ENCODE data around the gene LRP1. TPM values are rescaled to one million over a fixed set of nuclear protein-coding genes. Genes with fewer than 3 reads are reported as not detected.

Gene LRP1
- total RNA-seq, 1 donor from 2014 or later: 0.60 TPM

DNA sequence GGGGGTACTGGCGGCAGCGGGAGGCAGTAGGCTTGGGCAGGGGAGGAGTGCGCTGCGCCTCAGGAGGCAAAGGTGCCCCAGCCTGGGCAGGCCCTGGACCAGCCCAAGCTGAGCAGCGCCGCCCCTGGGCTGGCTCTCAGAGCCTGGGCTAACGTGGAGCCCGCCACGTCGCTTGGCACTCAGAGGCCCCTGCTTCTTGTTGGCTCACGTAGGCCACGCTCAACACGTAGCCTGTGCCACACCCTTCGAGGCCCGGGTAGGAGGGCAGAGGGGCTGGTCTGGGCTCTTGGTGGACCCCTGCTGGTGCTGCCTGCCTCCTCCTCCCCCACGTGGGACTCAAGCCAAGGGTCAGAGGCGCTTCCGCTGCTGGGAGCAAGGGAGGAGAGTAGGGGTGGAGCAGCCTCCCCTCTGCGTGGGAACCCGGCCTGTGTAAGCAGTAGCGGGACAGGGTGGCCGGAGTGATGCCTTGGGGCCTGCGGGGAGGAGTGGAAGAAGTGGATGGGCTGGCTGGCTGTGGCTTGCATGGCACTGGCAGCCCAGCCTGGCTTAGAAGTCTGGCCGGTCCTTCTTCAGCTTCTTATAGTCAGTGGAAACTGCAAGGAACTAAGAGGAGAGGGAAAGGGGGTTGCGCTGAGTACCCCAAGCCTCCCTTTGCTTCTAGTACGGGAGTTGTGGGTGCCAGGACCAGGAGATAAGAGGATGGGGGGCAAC is 106.9 kb downstream of the LRP1 start:
- DNase-seq (ENCODE audit: low read depth in 2 of 2): peak; percentile 51 to 63

GRCh38 chr12:57235728-57236131 is 107.4 kb downstream of the LRP1 start:
- no peak for DNase-seq (ENCODE audit: low read depth in 2 of 2)

- no peak for DNase-seq (ENCODE audit: low read depth in 2 of 2)
These were observed 108.1 kb downstream of the LRP1 start for GRCh38 chr12:57236201-57236924.

- no peak for DNase-seq (ENCODE audit: low read depth in 2 of 2)
These were observed 108.8 kb downstream of the LRP1 start for GRCh38 chr12:57236925-57237595.

GRCh38 chr12:57237596-57237931 is 109.3 kb downstream of the LRP1 start:
- no peak for DNase-seq (ENCODE audit: low read depth in 2 of 2)

DNA sequence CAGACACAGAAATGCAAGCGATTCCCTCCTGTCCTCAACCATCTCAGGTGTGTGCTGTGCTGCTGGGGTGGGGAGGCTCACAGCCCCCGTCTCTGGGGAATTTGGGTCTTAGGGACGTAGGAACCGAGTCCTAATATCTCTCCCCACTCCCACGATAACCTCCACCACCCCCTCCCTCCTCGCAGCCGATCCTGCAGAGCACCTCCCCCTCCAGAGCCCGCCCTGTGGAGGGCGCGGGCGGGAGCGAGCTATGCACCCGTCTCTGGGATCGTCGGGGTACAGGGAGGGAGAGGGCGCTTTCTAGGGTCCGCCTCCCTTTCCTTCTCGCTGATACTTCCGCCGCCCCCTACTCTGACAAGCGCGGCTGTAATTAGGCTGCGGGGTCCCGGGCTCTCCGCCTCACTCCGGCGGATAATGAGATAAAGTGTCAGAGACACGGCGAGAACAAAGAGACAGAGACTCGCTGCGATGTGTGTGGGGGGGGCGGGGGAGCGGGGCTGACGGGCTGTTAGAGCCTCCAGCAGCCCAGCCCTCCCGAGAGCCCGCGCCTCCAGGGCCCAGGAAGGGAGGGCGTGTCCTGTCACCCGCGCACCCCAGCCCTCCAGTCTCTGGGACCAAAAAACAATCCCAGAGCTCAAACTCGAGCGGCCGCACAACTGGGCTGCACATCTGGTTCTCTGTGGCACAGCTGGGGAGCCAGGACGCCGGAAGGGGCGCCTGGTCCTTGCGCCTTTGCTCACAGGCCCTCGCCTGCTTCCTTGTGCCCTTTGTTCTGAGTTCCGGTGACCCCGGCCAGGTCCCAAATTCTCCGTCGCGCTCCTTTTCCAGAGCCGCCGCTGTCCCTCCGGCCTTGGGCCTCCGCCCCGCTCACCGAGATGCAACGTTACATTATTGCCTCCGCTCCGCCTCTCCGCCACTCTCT is 109.9 kb downstream of the LRP1 start:
- DNase-seq (ENCODE audit: low read depth in 2 of 2): no peak

DNA sequence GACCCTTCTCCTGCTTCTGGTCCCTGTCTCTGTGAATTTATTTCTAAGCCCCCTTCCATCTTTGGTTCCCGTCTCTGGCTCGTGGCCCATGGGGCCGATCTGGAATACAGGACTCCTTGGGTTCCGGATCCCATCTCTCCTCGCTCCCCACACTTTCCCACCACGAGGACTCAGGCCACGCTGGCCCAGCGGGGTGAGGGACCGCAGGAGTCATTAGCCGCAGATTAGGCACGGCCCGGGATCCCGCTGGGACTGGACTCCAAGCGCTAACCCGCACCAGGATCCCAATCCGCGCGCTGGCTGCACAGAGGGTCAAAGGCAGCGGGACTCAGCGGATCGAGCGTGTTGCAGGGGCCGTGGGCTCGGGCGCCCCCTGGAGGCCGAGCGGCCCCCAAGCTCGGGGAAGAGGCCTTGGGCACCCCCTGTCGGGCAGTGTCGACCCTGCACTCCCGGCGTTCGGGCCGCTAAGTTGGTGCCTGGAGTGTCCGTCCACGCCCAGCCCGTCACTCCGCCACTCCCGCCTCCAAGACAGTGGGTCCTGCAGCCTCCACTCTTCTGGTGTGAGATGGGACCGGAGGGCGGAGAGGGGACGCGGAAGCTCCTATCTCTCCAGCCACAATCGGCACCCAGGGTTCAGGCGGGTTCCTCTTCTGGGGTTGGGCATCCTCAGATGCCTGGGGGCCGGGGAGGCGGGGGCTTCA is 110.7 kb downstream of the LRP1 start:
- peak; percentile 90 for DNase-seq (ENCODE audit: low read depth in 2 of 2)

GRCh38 chr12:57239587-57240065 is 111.3 kb downstream of the LRP1 start:
- DNase-seq (ENCODE audit: low read depth in 2 of 2): no peak

- DNase-seq (ENCODE audit: low read depth in 2 of 2): peak; percentile 32
These were observed 112.0 kb downstream of the LRP1 start for GRCh38 chr12:57240066-57240921.

DNA sequence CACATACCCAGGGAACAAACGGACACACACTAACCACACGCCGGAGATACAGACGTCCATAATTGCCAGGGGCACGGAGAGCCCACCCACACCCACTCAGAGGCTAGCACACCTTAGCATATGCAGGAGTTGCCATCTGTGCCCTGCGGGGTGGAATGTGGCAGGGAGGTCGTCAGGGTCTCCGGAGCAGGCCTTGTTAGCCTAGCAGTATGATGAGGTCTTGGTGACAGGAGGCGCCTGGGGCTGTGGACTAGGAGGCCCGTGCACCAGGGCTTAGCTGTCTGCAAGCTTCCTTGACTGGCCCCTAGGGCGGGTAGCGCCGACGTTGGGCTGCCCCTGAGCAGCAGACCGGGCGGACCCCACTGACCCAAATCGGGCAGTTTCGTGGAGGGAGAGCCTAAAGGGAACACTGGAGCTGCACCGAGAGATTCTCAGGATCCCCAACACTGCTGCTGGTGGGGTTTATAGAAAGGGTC is 112.7 kb downstream of the LRP1 start:
- DNase-seq (ENCODE audit: low read depth in 2 of 2): no peak

DNA sequence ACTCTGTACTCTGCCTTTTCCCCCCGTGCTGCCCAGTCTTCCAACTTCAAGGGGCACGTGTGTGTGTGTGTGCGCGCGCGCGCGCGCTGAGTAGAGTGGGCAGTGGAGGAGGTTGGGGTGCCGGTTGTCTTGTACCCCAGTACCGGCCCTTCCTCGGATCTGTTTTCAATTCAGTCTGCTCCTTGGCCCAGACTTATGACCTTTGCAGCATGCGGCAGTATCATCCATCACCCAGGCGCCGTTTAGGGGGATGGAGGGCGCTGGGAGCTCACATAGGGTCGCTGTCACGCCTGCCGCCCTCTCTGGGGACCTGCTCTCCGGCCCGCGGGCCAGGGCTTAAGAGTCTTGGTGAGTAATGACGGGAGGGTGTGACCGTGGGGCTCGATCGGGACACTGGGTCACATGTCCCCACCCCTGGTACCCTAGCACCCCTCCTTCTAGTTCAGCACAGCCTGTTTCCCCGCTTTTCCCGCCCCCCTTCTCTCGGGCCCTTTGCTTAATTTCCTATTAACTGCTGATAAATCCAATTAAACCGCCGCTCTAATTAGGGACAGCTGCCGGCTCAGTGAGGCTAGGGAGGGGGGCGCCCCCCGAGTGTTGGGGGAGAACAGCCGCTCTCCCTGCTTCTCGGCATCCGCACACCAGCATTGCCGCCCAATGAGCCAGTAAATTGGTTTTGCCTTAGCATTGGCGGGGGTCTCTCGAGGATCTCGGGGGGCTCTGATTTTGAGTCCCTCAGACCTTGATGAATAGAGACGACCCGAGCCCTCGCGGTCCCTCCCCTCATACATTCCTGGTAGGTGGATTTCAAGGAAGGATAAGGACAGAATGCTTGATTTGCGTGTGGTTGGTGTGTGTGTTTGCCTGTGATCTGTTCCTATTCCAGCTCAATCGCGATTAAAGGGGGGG is 113.4 kb downstream of the LRP1 start:
- no peak for DNase-seq (ENCODE audit: low read depth in 2 of 2)

GRCh38 chr12:57242329-57242690 is 114.0 kb downstream of the LRP1 start:
- no peak for DNase-seq (ENCODE audit: low read depth in 2 of 2)

GRCh38 chr12:57242691-57243454 is 114.6 kb downstream of the LRP1 start:
- DNase-seq (ENCODE audit: low read depth in 2 of 2): peak; percentile 51 to 64

- DNase-seq (ENCODE audit: low read depth in 2 of 2): peak; percentile 68
These were observed 115.4 kb downstream of the LRP1 start for GRCh38 chr12:57243521-57244311.

GRCh38 chr12:57244312-57244696 is 116.0 kb downstream of the LRP1 start:
- no peak for DNase-seq (ENCODE audit: low read depth in 2 of 2)

DNA sequence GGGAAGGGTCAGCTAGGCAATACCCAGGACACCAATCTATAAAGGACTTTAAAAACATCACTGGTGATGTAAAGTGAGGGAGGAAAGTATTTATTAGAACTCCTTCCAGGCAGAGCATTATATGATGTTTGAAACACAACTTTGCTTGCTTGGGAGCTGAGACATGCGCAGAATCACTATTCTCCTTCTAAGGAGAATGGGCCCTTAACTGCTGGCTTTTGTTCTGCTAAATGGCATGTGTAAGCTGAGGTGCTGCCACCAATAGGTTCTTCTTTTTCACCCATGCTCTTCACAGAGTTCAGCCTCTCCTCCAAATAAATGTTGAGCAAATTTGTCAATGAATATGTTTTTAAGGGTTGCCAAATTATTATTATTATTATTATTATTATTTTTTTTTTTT is 118.8 kb downstream of the LRP1 start:
- DNase-seq (ENCODE audit: low read depth in 2 of 2): no peak
